ENCODE measurements around the gene ZBTB47.
A peak's percentile ranks its signal among the peaks of the same experiment; 100 is the strongest.

The ZBTB47 gene

GRCh38 chr3:42680806-42681205 is 27.3 kb downstream of the ZBTB47 start:
- WGBS (ENCODE audit: extremely low coverage, insufficient coverage, low lambda C conversion rate) = no CpG with 5 or more reads among the region's 4 CpGs
- Histone ChIP-seq H3K27me3 (ENCODE audit: insufficient read depth, low read length, poor library complexity) (no peaks in the 10 kb centered on the region), H3K23ac (ENCODE audit: low read length) (no peak overlapping the region), H3K4ac (ENCODE audit: low read depth, low read length) (no peak overlapping the region), H3K27ac (ENCODE audit: low read depth, low read length) (no peak overlapping the region), H2BK15ac (replicated peaks; ENCODE audit: low read depth) (no peak overlapping the region), H3K4me1 (ENCODE audit: control insufficient read depth, low read depth, low read length) (no peaks in the 10 kb centered on the region), H3K18ac (ENCODE audit: low read length) (no peak overlapping the region), H3K79me1 (ENCODE audit: low read length) (no peaks in the 10 kb centered on the region), H4K5ac (ENCODE audit: low read length) (no peak overlapping the region), H3K4me2 (ENCODE audit: low read length) (no peak overlapping the region), H2BK5ac (ENCODE audit: low read length) (no peak overlapping the region), H3K56ac (ENCODE audit: low read length) (no peak overlapping the region), H3K36me3 (ENCODE audit: control insufficient read depth, insufficient read depth, low read length) (no peaks in the 10 kb centered on the region), H4K8ac (ENCODE audit: low read depth, low read length) (no peak overlapping the region), H3K9ac (ENCODE audit: low read length) (no peak overlapping the region), H3K4me3 (ENCODE audit: low read length) (no peak overlapping the region), H2BK120ac (ENCODE audit: low read depth, low read length) (no peak overlapping the region), H2AK5ac (ENCODE audit: low read length) (no peak overlapping the region), H3K79me2 (ENCODE audit: control insufficient read depth, insufficient read depth, low read length) (no peaks in the 10 kb centered on the region)
- DNase-seq = no peak

- Histone ChIP-seq H4K5ac (ENCODE audit: low read length) (no peak overlapping the region), H3K27me3 (ENCODE audit: insufficient read depth, low read length, poor library complexity) (no peaks in the 10 kb centered on the region), H3K36me3 (ENCODE audit: control insufficient read depth, insufficient read depth, low read length) (no peaks in the 10 kb centered on the region), H3K23ac (ENCODE audit: low read length) (no peak overlapping the region), H3K56ac (ENCODE audit: low read length) (no peak overlapping the region), H2BK120ac (ENCODE audit: low read depth, low read length) (no peak overlapping the region), H3K27ac (ENCODE audit: low read depth, low read length) (no peak overlapping the region), H3K18ac (ENCODE audit: low read length) (no peak overlapping the region), H2AK5ac (ENCODE audit: low read length) (no peak overlapping the region), H3K79me2 (ENCODE audit: control insufficient read depth, insufficient read depth, low read length) (no peaks in the 10 kb centered on the region), H4K8ac (ENCODE audit: low read depth, low read length) (no peak overlapping the region), H3K4me1 (ENCODE audit: control insufficient read depth, low read depth, low read length) (no peaks in the 10 kb centered on the region), H3K4ac (ENCODE audit: low read depth, low read length) (no peak overlapping the region), H3K4me3 (ENCODE audit: low read length) (no peak overlapping the region), H3K4me2 (ENCODE audit: low read length) (no peak overlapping the region), H3K9ac (ENCODE audit: low read length) (no peak overlapping the region), H3K79me1 (ENCODE audit: low read length) (no peaks in the 10 kb centered on the region), H2BK15ac (replicated peaks; ENCODE audit: low read depth) (no peak overlapping the region), H2BK5ac (ENCODE audit: low read length) (no peak overlapping the region)
- no CpG with 5 or more reads among the region's 10 CpGs for WGBS (ENCODE audit: extremely low coverage, insufficient coverage, low lambda C conversion rate)
- DNase-seq = no peak
Observed at GRCh38 chr3:42681361-42682038, 28.0 kb downstream of the ZBTB47 start.

- H3K27ac ChIP-seq (ENCODE audit: low read depth, low read length) = no peak overlapping the region
- no peak overlapping the region for H3K4me2 ChIP-seq (ENCODE audit: low read length)
- no peak for DNase-seq
- H3K18ac ChIP-seq (ENCODE audit: low read length) = no peak overlapping the region
- no peak overlapping the region for H2BK5ac ChIP-seq (ENCODE audit: low read length)
- H3K4me3 ChIP-seq (ENCODE audit: low read length) = no peak overlapping the region
- no peak overlapping the region for H4K5ac ChIP-seq (ENCODE audit: low read length)
- H3K23ac ChIP-seq (ENCODE audit: low read length) = no peak overlapping the region
- H2BK120ac ChIP-seq (ENCODE audit: low read depth, low read length) = no peak overlapping the region
- no peaks in the 10 kb centered on the region for H3K4me1 ChIP-seq (ENCODE audit: control insufficient read depth, low read depth, low read length)
- H3K56ac ChIP-seq (ENCODE audit: low read length) = no peak overlapping the region
- H3K36me3 ChIP-seq (ENCODE audit: control insufficient read depth, insufficient read depth, low read length) = no peaks in the 10 kb centered on the region
- no peak overlapping the region for H2BK15ac ChIP-seq (replicated peaks; ENCODE audit: low read depth)
- WGBS (ENCODE audit: extremely low coverage, insufficient coverage, low lambda C conversion rate) = no CpG with 5 or more reads among the region's 12 CpGs
- no peak overlapping the region for H4K8ac ChIP-seq (ENCODE audit: low read depth, low read length)
- no peaks in the 10 kb centered on the region for H3K79me2 ChIP-seq (ENCODE audit: control insufficient read depth, insufficient read depth, low read length)
- no peak overlapping the region for H3K9ac ChIP-seq (ENCODE audit: low read length)
- H3K27me3 ChIP-seq (ENCODE audit: insufficient read depth, low read length, poor library complexity) = no peaks in the 10 kb centered on the region
- no peak overlapping the region for H2AK5ac ChIP-seq (ENCODE audit: low read length)
- H3K4ac ChIP-seq (ENCODE audit: low read depth, low read length) = no peak overlapping the region
- H3K79me1 ChIP-seq (ENCODE audit: low read length) = no peaks in the 10 kb centered on the region
Observed at GRCh38 chr3:42682301-42683070, 29.0 kb downstream of the ZBTB47 start.

GRCh38 chr3:42683875-42684598 is 30.5 kb downstream of the ZBTB47 start:
- Histone ChIP-seq H3K4me2 (ENCODE audit: low read length) (no peak overlapping the region), H3K27ac (ENCODE audit: low read depth, low read length) (no peak overlapping the region), H3K23ac (ENCODE audit: low read length) (no peak overlapping the region), H3K79me2 (ENCODE audit: control insufficient read depth, insufficient read depth, low read length) (no peaks in the 10 kb centered on the region), H3K9ac (ENCODE audit: low read length) (no peak overlapping the region), H3K4me1 (ENCODE audit: control insufficient read depth, low read depth, low read length) (no peaks in the 10 kb centered on the region), H2BK5ac (ENCODE audit: low read length) (no peak overlapping the region), H4K5ac (ENCODE audit: low read length) (no peak overlapping the region), H3K36me3 (ENCODE audit: control insufficient read depth, insufficient read depth, low read length) (no peaks in the 10 kb centered on the region), H2BK120ac (ENCODE audit: low read depth, low read length) (no peak overlapping the region), H3K27me3 (ENCODE audit: insufficient read depth, low read length, poor library complexity) (no peaks in the 10 kb centered on the region), H3K18ac (ENCODE audit: low read length) (no peak overlapping the region), H3K4me3 (ENCODE audit: low read length) (no peak overlapping the region), H3K79me1 (ENCODE audit: low read length) (no peaks in the 10 kb centered on the region), H3K4ac (ENCODE audit: low read depth, low read length) (no peak overlapping the region), H4K8ac (ENCODE audit: low read depth, low read length) (no peak overlapping the region), H3K56ac (ENCODE audit: low read length) (no peak overlapping the region), H2AK5ac (ENCODE audit: low read length) (no peak overlapping the region), H2BK15ac (replicated peaks; ENCODE audit: low read depth) (no peak overlapping the region)
- no CpG with 5 or more reads among the region's 10 CpGs for WGBS (ENCODE audit: extremely low coverage, insufficient coverage, low lambda C conversion rate)
- peak; percentile 78 for DNase-seq

GRCh38 chr3:42684632-42685362 is 31.3 kb downstream of the ZBTB47 start:
- Histone ChIP-seq H3K4me2 (ENCODE audit: low read length) (no peak overlapping the region), H3K36me3 (ENCODE audit: control insufficient read depth, insufficient read depth, low read length) (no peaks in the 10 kb centered on the region), H2BK5ac (ENCODE audit: low read length) (no peak overlapping the region), H3K23ac (ENCODE audit: low read length) (no peak overlapping the region), H3K27me3 (ENCODE audit: insufficient read depth, low read length, poor library complexity) (no peaks in the 10 kb centered on the region), H2AK5ac (ENCODE audit: low read length) (no peak overlapping the region), H3K27ac (ENCODE audit: low read depth, low read length) (no peak overlapping the region), H3K4me1 (ENCODE audit: control insufficient read depth, low read depth, low read length) (no peaks in the 10 kb centered on the region), H3K4ac (ENCODE audit: low read depth, low read length) (no peak overlapping the region), H4K8ac (ENCODE audit: low read depth, low read length) (no peak overlapping the region), H3K18ac (ENCODE audit: low read length) (no peak overlapping the region), H3K4me3 (ENCODE audit: low read length) (no peak overlapping the region), H3K79me1 (ENCODE audit: low read length) (no peaks in the 10 kb centered on the region), H3K79me2 (ENCODE audit: control insufficient read depth, insufficient read depth, low read length) (no peaks in the 10 kb centered on the region), H3K9ac (ENCODE audit: low read length) (no peak overlapping the region), H2BK15ac (replicated peaks; ENCODE audit: low read depth) (no peak overlapping the region), H4K5ac (ENCODE audit: low read length) (no peak overlapping the region), H2BK120ac (ENCODE audit: low read depth, low read length) (no peak overlapping the region), H3K56ac (ENCODE audit: low read length) (no peak overlapping the region)
- no peak for DNase-seq
- WGBS (ENCODE audit: extremely low coverage, insufficient coverage, low lambda C conversion rate) = no CpG with 5 or more reads among the region's 7 CpGs

Data from mesendoderm (in vitro differentiated cells).